Calu3 (cell line): ENCODE measurements around the gene EGLN1. TPM values are rescaled to one million over a fixed set of nuclear protein-coding genes. Genes with fewer than 3 reads are reported as not detected.

Experiments used
- BruUV-seq: library from RNA; stranded (reverse); fragments of 400-500 nt; replicated peaks from 2 replicates; lab custom pipeline; 2021; lab: Mats Ljungman, UMichigan
- CTCF ChIA-PET: fragments of 300-600 bp; sonication (Branson Sonifier 250); formaldehyde crosslinking; loops from one replicate; lab custom pipeline; 2022; ENCODE audit warnings: antibody characterized with exemption; lab: Charles Lee
- DNase-seq: peaks from one replicate; pipeline ENCODE4 v3.0.0; 2022
- H3K27ac Mint-ChIP-seq: one replicate; pipeline ENCODE4 v1.8.0; 2022; ENCODE audit warnings: mixed read lengths; ENCODE audit not compliant: unreplicated experiment
- H3K27me3 Mint-ChIP-seq: one replicate; pipeline ENCODE4 v1.8.0; 2022; ENCODE audit warnings: mixed read lengths; ENCODE audit not compliant: unreplicated experiment
- H3K36me3 Mint-ChIP-seq: one replicate; pipeline ENCODE4 v1.8.0; 2022; ENCODE audit warnings: mild to moderate bottlenecking, moderate library complexity, mixed read lengths; ENCODE audit not compliant: insufficient read depth, unreplicated experiment
- H3K4me1 Mint-ChIP-seq: one replicate; pipeline ENCODE4 v1.8.0; 2022; ENCODE audit warnings: mild to moderate bottlenecking, low read depth, mixed read lengths; ENCODE audit not compliant: unreplicated experiment
- H3K4me3 Mint-ChIP-seq: one replicate; pipeline ENCODE4 v1.8.0; 2022; ENCODE audit warnings: mild to moderate bottlenecking, low read depth, moderate library complexity, mixed read lengths; ENCODE audit not compliant: unreplicated experiment
- H3K9me3 Mint-ChIP-seq: one replicate; pipeline ENCODE4 v1.8.0; 2022; ENCODE audit warnings: low read depth, mixed read lengths; ENCODE audit not compliant: unreplicated experiment
- CTCF ChIP-seq: fragments of 200-600 bp; IDR thresholded peaks from one replicate; pipeline ENCODE4 v1.8.0; 2022; ENCODE audit warnings: antibody characterized with exemption; ENCODE audit not compliant: unreplicated experiment
- intact Hi-C: fragments of 100-400 bp; cut with micrococcal nuclease; formaldehyde crosslinking; loops from one replicate; pipeline ENCODE4 v1.10.0; 2022; ENCODE audit not compliant: unreplicated experiment
- total RNA-seq: library from RNA; stranded (reverse); gene quantifications from 2 replicates; pipeline ENCODE4 v1.2.3, GENCODE V29; 2022

The EGLN1 gene
- total RNA-seq, 1 experiment from 2014 or later, result 34.9 TPM

GRCh38 chr1:231395076-231395997 lies 26.8 kb downstream of the EGLN1 start:
- peak; percentile 47 for DNase-seq
- intact Hi-C loops, result loop anchor here (2.0 kb wide), 2 partner anchors 13 to 23 kb away; no protein-coding TSS in a partner anchor
- Mint-ChIP-seq H3K9me3 (no peaks in the 10 kb centered on the region), H3K27me3 (no peaks in the 10 kb centered on the region), H3K27ac (peak overlapping the region; percentile 78), H3K4me3 (peak overlapping the region; percentile 50), H3K4me1 (peaks cover 82% of the 10 kb centered on the region), H3K36me3 (peaks cover 9% of the 10 kb centered on the region)
- TSS peak; percentile 91 for BruUV-seq
- CTCF ChIA-PET, result interaction anchor here (1.1 kb wide), 1 partner anchor 10 kb away, joined by 4 read pairs; no protein-coding TSS in a partner anchor
- no peak for TF ChIP-seq CTCF

GRCh38 chr1:231393668-231394067 lies 28.4 kb downstream of the EGLN1 start:
- peak overlapping the region; percentile 78 for H3K27ac Mint-ChIP-seq
- peak overlapping the region; percentile 15 for H3K4me3 Mint-ChIP-seq
- no peaks in the 10 kb centered on the region for H3K9me3 Mint-ChIP-seq
- BruUV-seq, result no TSS peak
- intact Hi-C loops, result loop anchor here (2.0 kb wide), 2 partner anchors 15 to 25 kb away; no protein-coding TSS in a partner anchor
- DNase-seq, result no peak
- TF ChIP-seq CTCF, result no peak
- peaks cover 9% of the 10 kb centered on the region for H3K36me3 Mint-ChIP-seq
- CTCF ChIA-PET, result no interaction called here
- peaks cover 87% of the 10 kb centered on the region for H3K4me1 Mint-ChIP-seq
- no peaks in the 10 kb centered on the region for H3K27me3 Mint-ChIP-seq

- Mint-ChIP-seq H3K27me3 (no peaks in the 10 kb centered on the region), H3K27ac (peak overlapping the region; percentile 19), H3K4me3 (no peak overlapping the region), H3K9me3 (no peaks in the 10 kb centered on the region), H3K36me3 (peaks cover 9% of the 10 kb centered on the region), H3K4me1 (peaks cover 87% of the 10 kb centered on the region)
- BruUV-seq, result no TSS peak
- no peak for TF ChIP-seq CTCF
- DNase-seq, result no peak
- intact Hi-C loops, result no loop called here
- CTCF ChIA-PET, result interaction anchor here (0.8 kb wide), 1 partner anchor 21 kb away, joined by 3 read pairs; no protein-coding TSS in a partner anchor
These were observed 29.5 kb downstream of the EGLN1 start for GRCh38 chr1:231392389-231393131.

GRCh38 chr1:231390071-231390470 lies 32.0 kb downstream of the EGLN1 start:
- intact Hi-C loops, result no loop called here
- CTCF ChIA-PET, result no interaction called here
- Mint-ChIP-seq H3K4me3 (no peak overlapping the region), H3K4me1 (peaks cover 73% of the 10 kb centered on the region), H3K9me3 (no peaks in the 10 kb centered on the region), H3K27ac (no peak overlapping the region), H3K27me3 (no peaks in the 10 kb centered on the region), H3K36me3 (no peaks in the 10 kb centered on the region)
- no peak for DNase-seq
- no TSS peak for BruUV-seq
- TF ChIP-seq CTCF, result no peak
